GM18505 (cell line): ENCODE results near the gene CCNA2.
A peak's percentile ranks its signal among the peaks of the same experiment; 100 is the strongest.

Source experiments
- ATAC-seq: cut with Tn5 transposase; IDR thresholded peaks from one replicate; pipeline ENCODE4 v1.9.1; 2021; ENCODE audit not compliant: unreplicated experiment
- POLR2A ChIP-seq: IDR thresholded peaks from 4 replicates; pipeline ENCODE4 v1.6.1; 2011; ENCODE audit warnings: borderline replicate concordance; ENCODE audit not compliant: insufficient read depth, insufficient read length; ENCODE audit errors: extremely low read depth

CCNA2 gene

GRCh38 chr4:121778991-121779628 is 44.6 kb downstream of the CCNA2 start:
- no peak for ATAC-seq
- no peak for TF ChIP-seq POLR2A

- peak; percentile 73 for ATAC-seq
- no peak for TF ChIP-seq POLR2A
Measured at GRCh38 chr4:121777625-121778024, 46.1 kb downstream of the CCNA2 start.

GRCh38 chr4:121776610-121777401 is 46.9 kb downstream of the CCNA2 start:
- no peak for ATAC-seq
- no peak for TF ChIP-seq POLR2A

GRCh38 chr4:121773883-121774282 is 49.8 kb downstream of the CCNA2 start:
- no peak for ATAC-seq
- TF ChIP-seq POLR2A: no peak

- ATAC-seq: no peak
- TF ChIP-seq POLR2A: no peak
Measured at GRCh38 chr4:121771869-121772268, 51.8 kb downstream of the CCNA2 start.

- no peak for ATAC-seq
- no peak for TF ChIP-seq POLR2A
Measured at GRCh38 chr4:121769341-121769740, 54.3 kb downstream of the CCNA2 start.

GRCh38 chr4:121767166-121767565 is 56.5 kb downstream of the CCNA2 start:
- no peak for ATAC-seq
- no peak for TF ChIP-seq POLR2A
